Measurements from ENCODE around the gene DDX24. TPM values are rescaled to one million over a fixed set of nuclear protein-coding genes. Genes with fewer than 3 reads are reported as not detected.

Gene DDX24
- total RNA-seq, 1 experiment from 2014 or later: 203 TPM

DNA sequence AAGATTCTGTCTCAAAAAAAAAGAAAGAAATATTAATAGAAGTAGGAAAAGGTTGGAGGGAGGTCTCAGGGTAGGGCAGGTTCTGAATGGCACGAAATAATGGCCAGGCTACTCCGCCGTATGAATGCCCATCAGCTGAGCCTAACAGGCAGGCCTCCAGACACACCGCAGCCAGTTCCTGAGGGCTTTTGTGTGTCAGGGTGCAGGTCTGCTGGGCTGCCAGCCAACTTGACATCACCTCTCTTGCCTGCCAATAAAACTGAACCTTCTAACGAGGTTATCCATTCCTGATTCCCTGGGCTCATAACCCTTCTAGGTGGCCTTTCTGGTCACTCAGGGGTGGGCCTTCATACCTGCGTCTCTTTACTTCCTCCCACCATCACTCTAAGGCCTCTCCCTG lies 32.5 kb upstream of the DDX24 start:
- no TSS peak for BruUV-seq (replicated peaks)
- Histone ChIP-seq H3K27ac (ENCODE audit: low read depth, low read length, poor library complexity, severe bottlenecking) (no peak overlapping the region), H3K4me1 (ENCODE audit: insufficient read depth, low read length, poor library complexity, severe bottlenecking) (no peaks in the 10 kb centered on the region), H3K27me3 (replicated peaks; ENCODE audit: insufficient read depth, low read depth, low read length, poor library complexity) (no peaks in the 10 kb centered on the region), H3K4me3 (ENCODE audit: low read depth, low read length, poor library complexity, severe bottlenecking) (no peak overlapping the region), H3K9me3 (ENCODE audit: low read depth, low read length, poor library complexity, severe bottlenecking) (no peaks in the 10 kb centered on the region), H3K36me3 (ENCODE audit: insufficient read depth, low read length, poor library complexity, severe bottlenecking) (no peaks in the 10 kb centered on the region)
- intact Hi-C loops (cut with micrococcal nuclease; ENCODE audit: unreplicated experiment): no loop called here
- ChIA-PET CTCF (interaction anchor here (0.5 kb wide), 1 partner anchor 67 kb away, joined by 3 read pairs; no protein-coding TSS in a partner anchor), POLR2A (ENCODE audit: low non-redundant PET) (no interaction called here)
- DNase-seq (ENCODE audit: low spot score): no peak
- TF ChIP-seq, protein P1, sequence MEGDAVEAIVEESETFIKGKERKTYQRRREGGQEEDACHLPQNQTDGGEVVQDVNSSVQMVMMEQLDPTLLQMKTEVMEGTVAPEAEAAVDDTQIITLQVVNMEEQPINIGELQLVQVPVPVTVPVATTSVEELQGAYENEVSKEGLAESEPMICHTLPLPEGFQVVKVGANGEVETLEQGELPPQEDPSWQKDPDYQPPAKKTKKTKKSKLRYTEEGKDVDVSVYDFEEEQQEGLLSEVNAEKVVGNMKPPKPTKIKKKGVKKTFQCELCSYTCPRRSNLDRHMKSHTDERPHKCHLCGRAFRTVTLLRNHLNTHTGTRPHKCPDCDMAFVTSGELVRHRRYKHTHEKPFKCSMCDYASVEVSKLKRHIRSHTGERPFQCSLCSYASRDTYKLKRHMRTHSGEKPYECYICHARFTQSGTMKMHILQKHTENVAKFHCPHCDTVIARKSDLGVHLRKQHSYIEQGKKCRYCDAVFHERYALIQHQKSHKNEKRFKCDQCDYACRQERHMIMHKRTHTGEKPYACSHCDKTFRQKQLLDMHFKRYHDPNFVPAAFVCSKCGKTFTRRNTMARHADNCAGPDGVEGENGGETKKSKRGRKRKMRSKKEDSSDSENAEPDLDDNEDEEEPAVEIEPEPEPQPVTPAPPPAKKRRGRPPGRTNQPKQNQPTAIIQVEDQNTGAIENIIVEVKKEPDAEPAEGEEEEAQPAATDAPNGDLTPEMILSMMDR (conservative IDR thresholded peaks at IDR 0.05; ENCODE audit: low read depth, low read length): no peak

DNA sequence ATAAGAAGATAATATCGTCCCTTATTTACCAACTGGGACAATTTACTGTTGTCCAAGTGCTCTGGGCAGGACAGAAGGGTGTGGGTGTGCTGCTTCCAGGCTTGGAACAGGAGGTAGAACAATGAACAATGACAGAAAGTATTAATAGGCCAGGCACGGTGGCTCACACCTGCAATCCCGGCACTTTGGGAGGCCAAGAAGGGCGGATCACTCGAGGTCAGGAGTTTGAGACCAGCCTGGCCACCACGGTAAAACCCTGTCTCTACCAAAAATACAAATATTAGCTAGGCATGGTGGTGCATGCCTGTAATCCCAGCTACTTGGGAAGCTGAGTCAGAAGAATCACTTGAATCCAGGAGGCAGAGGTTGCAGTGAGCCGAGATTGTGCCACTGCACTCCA lies 32.1 kb upstream of the DDX24 start:
- no peak overlapping the region for H3K4me3 ChIP-seq (ENCODE audit: low read depth, low read length, poor library complexity, severe bottlenecking)
- BruUV-seq (replicated peaks): no TSS peak
- no peaks in the 10 kb centered on the region for H3K36me3 ChIP-seq (ENCODE audit: insufficient read depth, low read length, poor library complexity, severe bottlenecking)
- no peak for DNase-seq (ENCODE audit: low spot score)
- H3K4me1 ChIP-seq (ENCODE audit: insufficient read depth, low read length, poor library complexity, severe bottlenecking): no peaks in the 10 kb centered on the region
- H3K9me3 ChIP-seq (ENCODE audit: low read depth, low read length, poor library complexity, severe bottlenecking): no peaks in the 10 kb centered on the region
- no peak overlapping the region for H3K27ac ChIP-seq (ENCODE audit: low read depth, low read length, poor library complexity, severe bottlenecking)
- TF ChIP-seq, protein P1 (conservative IDR thresholded peaks at IDR 0.05; ENCODE audit: low read depth, low read length): no peak
- no peak for TF ChIP-seq EZH2 (IDR thresholded peaks at IDR 0.05; ENCODE audit: borderline replicate concordance, low read depth, low read length, poor library complexity, severe bottlenecking)
- intact Hi-C loops (cut with micrococcal nuclease; ENCODE audit: unreplicated experiment): no loop called here
- ChIA-PET POLR2A (ENCODE audit: low non-redundant PET) (no interaction called here), CTCF (interaction anchor here (0.5 kb wide), 1 partner anchor 67 kb away, joined by 3 read pairs; no protein-coding TSS in a partner anchor)
- no peaks in the 10 kb centered on the region for H3K27me3 ChIP-seq (replicated peaks; ENCODE audit: insufficient read depth, low read depth, low read length, poor library complexity)

DNA sequence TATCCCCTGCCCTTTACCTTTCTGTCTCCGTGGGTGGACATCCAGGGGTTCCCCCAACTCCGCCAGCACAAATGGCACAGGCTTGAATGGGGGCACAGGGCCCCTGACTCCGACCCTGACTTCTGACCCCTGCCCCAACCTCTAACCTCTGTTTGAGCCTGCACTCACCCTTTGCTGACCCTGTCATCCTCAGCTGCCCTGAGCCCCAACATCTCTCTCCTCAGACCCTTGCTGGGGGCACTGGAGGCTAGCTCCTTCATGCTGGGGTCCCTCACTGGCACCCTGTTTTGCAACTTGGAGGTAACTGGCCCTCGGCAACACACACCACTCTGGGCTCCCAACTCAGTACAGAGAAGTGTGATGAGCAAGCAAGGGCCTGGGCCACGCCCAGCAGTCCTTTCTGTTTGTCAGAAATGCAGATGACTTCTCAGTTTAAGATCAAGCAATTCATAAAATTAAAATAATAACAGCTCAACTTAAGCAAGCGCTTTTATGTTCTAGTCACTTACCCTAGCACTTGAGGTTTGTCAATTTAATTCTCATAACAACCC lies 31.6 kb upstream of the DDX24 start:
- Histone ChIP-seq H3K36me3 (ENCODE audit: insufficient read depth, low read length, poor library complexity, severe bottlenecking) (no peaks in the 10 kb centered on the region), H3K4me1 (ENCODE audit: insufficient read depth, low read length, poor library complexity, severe bottlenecking) (no peaks in the 10 kb centered on the region), H3K27me3 (replicated peaks; ENCODE audit: insufficient read depth, low read depth, low read length, poor library complexity) (no peaks in the 10 kb centered on the region), H3K9me3 (ENCODE audit: low read depth, low read length, poor library complexity, severe bottlenecking) (no peaks in the 10 kb centered on the region), H3K4me3 (ENCODE audit: low read depth, low read length, poor library complexity, severe bottlenecking) (no peak overlapping the region), H3K27ac (ENCODE audit: low read depth, low read length, poor library complexity, severe bottlenecking) (no peak overlapping the region)
- no peak for DNase-seq (ENCODE audit: low spot score)
- ChIA-PET POLR2A (ENCODE audit: low non-redundant PET) (no interaction called here), CTCF (no interaction called here)
- BruUV-seq (replicated peaks): no TSS peak
- no peak for TF ChIP-seq EZH2 (IDR thresholded peaks at IDR 0.05; ENCODE audit: borderline replicate concordance, low read depth, low read length, poor library complexity, severe bottlenecking)
- intact Hi-C loops (cut with micrococcal nuclease; ENCODE audit: unreplicated experiment): no loop called here

Data from A673 (cell line).